Colonic mucosa (tissue), 4 donors: ENCODE measurements around the gene XXYLT1. TPM values are rescaled to one million over a fixed set of nuclear protein-coding genes. Genes with fewer than 3 reads are reported as not detected.

Experiments
- DNase-seq: peaks from one replicate; pipeline ENCODE4 v3.0.0-alpha.2; 2020
- H3K27ac ChIP-seq: fragments of 200-600 bp; one replicate; pipeline ENCODE4 v1.8.0; 2021
- H3K27me3 ChIP-seq: fragments of 200-600 bp; one replicate; pipeline ENCODE4 v1.8.0; 2021
- H3K36me3 ChIP-seq: fragments of 200-600 bp; one replicate; pipeline ENCODE4 v1.8.0; 2021
- H3K4me1 ChIP-seq: fragments of 200-600 bp; one replicate; pipeline ENCODE4 v1.8.0; 2021; ENCODE audit warnings: mild to moderate bottlenecking
- H3K4me3 ChIP-seq: fragments of 200-600 bp; one replicate; pipeline ENCODE4 v1.8.0; 2021
- H3K9ac ChIP-seq, 2 donors: one replicate each; pipeline ENCODE4 v1.7.0; 2013; ENCODE audit warnings: control low read depth in 2 of 2, low read depth in 2 of 2, low read length in 2 of 2
- H3K9me3 ChIP-seq: fragments of 200-600 bp; one replicate; pipeline ENCODE4 v1.8.0; 2021
- CTCF ChIP-seq: fragments of 200-600 bp; IDR thresholded peaks from one replicate; pipeline ENCODE4 v1.8.0; 2022; ENCODE audit warnings: antibody characterized with exemption, mild to moderate bottlenecking
- intact Hi-C: fragments of 100-400 bp; cut with DNase I; formaldehyde crosslinking; loops from one replicate; pipeline ENCODE4 v1.14.1; 2022
- total RNA-seq, 2 donors: library from RNA; stranded (reverse); fragmentation: NEBNext Ultra II Directional in 1 of 2; extraction: Animal tissue kit (Norgen Biotek cat#: 25700) in 1 of 2; gene quantifications; one replicate each; pipeline ENCODE4 v1.2.1, GENCODE V29; 2021
- donor health status: healthy.
- donor health status: DM: no; HTN: no; CAD: no.
- donor health status: DM: no; HTN: no; CAD: no.

The XXYLT1 gene
- total RNA-seq, 2 donors from 2014 or later, result 8.3 to 10.9 TPM

DNA sequence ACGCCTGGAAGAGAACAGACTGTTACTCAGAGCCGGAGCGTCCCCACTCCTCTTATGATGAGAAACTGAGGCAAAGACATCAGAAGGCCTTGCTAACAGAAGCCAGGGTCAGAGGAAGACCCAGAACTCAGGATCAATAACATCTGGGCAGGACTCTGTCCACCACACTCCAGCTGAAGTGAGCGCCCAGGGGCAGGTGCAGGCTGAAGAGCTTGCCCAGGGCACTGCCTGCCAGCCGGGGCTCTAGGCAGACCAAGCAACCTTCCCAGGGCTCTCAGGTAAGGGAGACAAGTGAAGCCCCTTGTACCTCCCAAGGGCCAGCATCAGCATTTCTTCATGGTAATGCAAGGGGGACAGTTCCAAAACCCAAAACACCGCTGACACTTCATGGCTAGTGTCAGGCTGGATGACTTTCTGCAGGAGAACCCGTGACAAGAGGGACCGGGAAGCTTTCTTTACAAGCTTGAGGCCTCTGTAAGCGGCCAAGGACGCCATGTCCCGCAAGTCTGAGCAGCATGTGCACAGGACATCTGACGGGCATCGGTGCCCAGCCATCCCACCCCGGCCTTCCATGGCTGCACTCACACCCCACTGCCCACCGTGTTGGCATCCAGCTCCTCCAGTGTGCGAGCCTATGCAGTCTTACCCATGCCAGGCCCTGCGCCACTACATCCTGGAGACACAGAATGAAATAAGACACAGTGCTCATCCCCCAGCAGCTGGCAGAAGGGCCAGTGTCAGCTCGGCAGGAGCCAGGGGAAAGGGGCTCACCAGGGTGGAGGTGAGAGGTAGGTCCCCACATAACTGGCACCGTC, 14.1 kb downstream of the XXYLT1 start:
- no peak overlapping the region for H3K27ac ChIP-seq
- H3K4me3 ChIP-seq, result no peak overlapping the region
- H3K9ac ChIP-seq, result no peak overlapping the region
- TF ChIP-seq CTCF, result no peak
- peak; percentile 17 for DNase-seq
- intact Hi-C loops, result loop anchor here (10.0 kb wide), 2 partner anchors 142 to 272 kb away; no protein-coding TSS in a partner anchor
- H3K4me1 ChIP-seq, result peaks cover 5% of the 10 kb centered on the region
- H3K27me3 ChIP-seq, result no peaks in the 10 kb centered on the region
- H3K36me3 ChIP-seq, result no peaks in the 10 kb centered on the region
- H3K9me3 ChIP-seq, result no peaks in the 10 kb centered on the region

DNA sequence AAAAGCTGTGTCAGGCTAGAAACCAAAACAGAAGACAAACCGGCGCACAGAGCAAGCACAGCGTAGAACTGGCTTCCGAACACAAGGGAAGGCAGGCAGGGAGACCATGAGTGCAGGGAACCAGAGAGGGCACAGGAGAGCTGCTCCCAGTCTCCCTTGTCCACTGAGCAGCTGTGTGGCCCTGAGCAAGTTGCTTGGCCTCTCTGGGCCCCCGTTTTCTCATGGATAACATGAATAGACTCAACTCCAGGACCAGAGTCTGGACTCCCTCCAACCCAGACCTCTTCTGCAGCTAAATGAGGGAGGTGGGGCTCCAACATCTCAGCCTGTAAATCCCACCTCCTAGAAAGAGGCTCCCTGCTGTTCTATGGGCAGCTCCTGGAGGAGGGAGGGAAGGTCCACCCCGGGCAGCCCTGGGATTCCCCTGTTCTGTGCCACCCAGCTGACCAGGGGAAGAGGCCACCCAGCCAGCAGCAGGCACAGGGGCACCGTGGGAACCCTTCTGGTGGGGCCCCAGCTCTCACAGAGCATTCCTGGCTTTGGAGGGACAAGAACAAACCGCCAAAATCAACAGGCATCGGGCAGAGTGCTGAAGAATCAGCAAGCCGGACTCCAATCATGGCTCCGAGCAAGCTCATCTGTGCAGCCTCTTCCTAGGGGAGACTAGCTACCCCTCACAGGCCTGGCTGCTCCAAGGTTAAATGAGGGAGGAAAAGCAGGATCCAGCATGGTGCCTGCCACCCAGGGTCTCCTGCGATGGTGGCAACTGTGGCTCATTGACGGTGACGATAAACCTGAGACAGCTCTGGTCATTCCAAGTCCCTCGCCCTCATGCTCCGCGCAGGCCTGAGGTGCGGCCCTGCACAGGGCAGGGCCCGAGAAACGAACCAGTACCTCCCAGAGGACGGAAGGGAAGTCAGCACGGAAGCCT, 15.1 kb downstream of the XXYLT1 start:
- H3K27ac ChIP-seq, result no peak overlapping the region
- DNase-seq, result peak; percentile 10
- no peak overlapping the region for H3K4me3 ChIP-seq
- no peaks in the 10 kb centered on the region for H3K36me3 ChIP-seq
- H3K9ac ChIP-seq, result no peak overlapping the region
- intact Hi-C loops, result loop anchor here (10.0 kb wide), 2 partner anchors 141 to 271 kb away; no protein-coding TSS in a partner anchor
- no peak for TF ChIP-seq CTCF
- no peaks in the 10 kb centered on the region for H3K9me3 ChIP-seq
- peaks cover 5% of the 10 kb centered on the region for H3K4me1 ChIP-seq
- H3K27me3 ChIP-seq, result no peaks in the 10 kb centered on the region

GRCh38 chr3:195255176-195255500, 15.8 kb downstream of the XXYLT1 start:
- Histone ChIP-seq H3K27ac (no peak overlapping the region), H3K9me3 (no peaks in the 10 kb centered on the region), H3K4me1 (peaks cover 5% of the 10 kb centered on the region), H3K36me3 (no peaks in the 10 kb centered on the region), H3K27me3 (no peaks in the 10 kb centered on the region), H3K9ac (no peak overlapping the region), H3K4me3 (no peak overlapping the region)
- TF ChIP-seq CTCF, result no peak
- intact Hi-C loops, result loop anchor here (10.0 kb wide), 2 partner anchors 140 to 270 kb away; no protein-coding TSS in a partner anchor
- DNase-seq, result no peak

DNA sequence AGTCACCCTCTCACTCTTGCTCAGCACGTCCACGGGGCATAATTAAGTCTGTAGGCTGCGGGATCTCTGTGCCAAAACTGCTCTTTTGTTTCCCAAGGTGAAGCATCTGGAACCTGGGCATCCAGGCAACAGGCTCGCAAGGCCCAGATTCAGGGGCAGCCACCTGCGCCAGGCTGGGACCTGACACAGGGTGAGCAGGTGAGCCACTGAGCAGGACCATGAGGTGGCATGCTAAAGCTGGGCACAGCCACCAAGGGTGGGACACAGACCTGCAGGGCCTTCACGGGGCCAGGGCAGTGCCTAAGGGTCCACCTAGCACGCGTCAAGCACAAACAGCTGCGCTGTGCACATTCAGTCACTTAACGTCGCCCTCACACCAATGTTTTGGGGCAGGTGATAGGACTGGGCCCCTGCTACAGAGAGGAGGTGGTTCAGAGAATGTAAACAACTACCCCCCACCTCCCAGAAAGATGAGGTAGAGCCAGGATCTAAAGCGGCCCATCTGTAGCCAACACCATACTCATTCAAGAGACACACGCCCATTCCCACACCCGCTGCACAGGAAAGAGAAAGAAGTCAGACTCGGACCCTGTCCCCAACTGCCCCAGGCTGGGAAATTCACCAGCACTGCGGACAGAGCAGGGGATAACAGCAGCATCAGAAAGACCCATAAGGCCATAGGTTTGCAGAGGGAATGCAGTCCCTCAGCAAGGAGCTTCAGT, 16.3 kb downstream of the XXYLT1 start:
- no peak overlapping the region for H3K9ac ChIP-seq
- DNase-seq, result peak; percentile 11
- H3K4me1 ChIP-seq, result peaks cover 5% of the 10 kb centered on the region
- H3K4me3 ChIP-seq, result no peak overlapping the region
- H3K27ac ChIP-seq, result no peak overlapping the region
- intact Hi-C loops, result loop anchor here (10.0 kb wide), 2 partner anchors 140 to 270 kb away; no protein-coding TSS in a partner anchor
- no peak for TF ChIP-seq CTCF
- H3K9me3 ChIP-seq, result no peaks in the 10 kb centered on the region
- H3K27me3 ChIP-seq, result no peaks in the 10 kb centered on the region
- no peaks in the 10 kb centered on the region for H3K36me3 ChIP-seq

GRCh38 chr3:195253923-195254432, 17.0 kb downstream of the XXYLT1 start:
- no peaks in the 10 kb centered on the region for H3K27me3 ChIP-seq
- no peak for TF ChIP-seq CTCF
- H3K4me1 ChIP-seq, result peaks cover under 1% of the 10 kb centered on the region
- H3K9ac ChIP-seq, result no peak overlapping the region
- no peak overlapping the region for H3K4me3 ChIP-seq
- no peak overlapping the region for H3K27ac ChIP-seq
- DNase-seq, result peak; percentile 14
- intact Hi-C loops, result loop anchor here (10.0 kb wide), 2 partner anchors 139 to 269 kb away; no protein-coding TSS in a partner anchor
- H3K9me3 ChIP-seq, result no peaks in the 10 kb centered on the region
- no peaks in the 10 kb centered on the region for H3K36me3 ChIP-seq
